ENCODE measurements around the gene ANKH. TPM values are rescaled to one million over a fixed set of nuclear protein-coding genes. Genes with fewer than 3 reads are reported as not detected.

Gene ANKH
- total RNA-seq, 1 experiment from 2014 or later, result 81.4 TPM

DNA sequence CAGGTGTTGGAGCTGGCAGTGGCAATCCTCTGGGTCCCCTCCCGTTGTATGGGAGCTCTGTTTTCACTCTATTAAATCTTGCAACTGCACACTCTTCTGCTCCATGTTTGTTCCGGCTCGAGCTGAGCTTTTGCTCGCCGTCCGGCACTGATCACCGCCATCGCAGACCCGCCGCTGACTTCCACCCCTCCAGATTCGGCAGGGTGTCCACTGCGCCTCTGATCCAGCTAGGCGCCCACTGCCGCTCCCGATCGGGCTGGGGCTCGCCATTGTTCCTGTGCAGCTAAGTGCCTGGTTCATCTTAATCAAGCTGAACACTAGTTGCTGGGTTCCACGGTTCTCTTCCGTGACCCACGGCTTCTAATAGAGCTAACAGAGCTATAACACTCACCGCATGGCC lies 23.2 kb downstream of the ANKH start:
- no peaks in the 10 kb centered on the region for H3K36me3 ChIP-seq (ENCODE audit: low read depth)
- DNase-seq, result no peak
- BruUV-seq (replicated peaks), result no TSS peak
- H3F3A ChIP-seq (ENCODE audit: insufficient read depth, low read depth), result peaks cover 6% of the 10 kb centered on the region; the same call in 1 of the 2 replicates
- H3K79me2 ChIP-seq (ENCODE audit: low read depth), result no peaks in the 10 kb centered on the region
- TF ChIP-seq EZH2 (IDR thresholded peaks at IDR 0.05; ENCODE audit: low read depth) (no peak), CTCF (conservative IDR thresholded peaks at IDR 0.05) (no peak)
- H3K9me3 ChIP-seq (ENCODE audit: insufficient read depth, low read depth), result no peaks in the 10 kb centered on the region
- H3K4me2 ChIP-seq, result peak overlapping the region; percentile 41
- 0 out of 2 replicates have a peak, but pooled peaks cover 3% of the 10 kb centered on the region for H3K27me3 ChIP-seq (ENCODE audit: insufficient read depth, low read depth)
- H3K9me2 ChIP-seq (ENCODE audit: insufficient read depth), result no peaks in the 10 kb centered on the region
- ChIA-PET POLR2A (ENCODE audit: unreplicated experiment) (interaction anchor here (0.5 kb wide), 1 partner anchor 141 kb away, joined by 5 read pairs; no protein-coding TSS in a partner anchor), CTCF (interaction anchor here (1.1 to 1.7 kb wide), 4 partner anchors 23 to 155 kb away, joined by 3 to 8 read pairs (median 3); no protein-coding TSS in a partner anchor)
- no peak overlapping the region for H2AFZ ChIP-seq
- no peak overlapping the region for H3K4me3 ChIP-seq
- intact Hi-C loops (cut with micrococcal nuclease; ENCODE audit: unreplicated experiment), result no loop called here
- H3K4me1 ChIP-seq (replicated peaks; ENCODE audit: insufficient read depth), result peaks cover 27% of the 10 kb centered on the region
- no peaks in the 10 kb centered on the region for H4K20me1 ChIP-seq (ENCODE audit: insufficient read depth)
- H3K27ac ChIP-seq, result no peak overlapping the region

GRCh38 chr5:14847471-14847870 lies 24.1 kb downstream of the ANKH start:
- H4K20me1 ChIP-seq (ENCODE audit: insufficient read depth), result no peaks in the 10 kb centered on the region
- H3K79me2 ChIP-seq (ENCODE audit: low read depth), result no peaks in the 10 kb centered on the region
- H3K4me3 ChIP-seq, result no peak overlapping the region
- ChIA-PET POLR2A (ENCODE audit: unreplicated experiment) (no interaction called here), CTCF (no interaction called here)
- no peak for DNase-seq
- BruUV-seq (replicated peaks), result no TSS peak
- peaks cover 27% of the 10 kb centered on the region for H3K4me1 ChIP-seq (replicated peaks; ENCODE audit: insufficient read depth)
- intact Hi-C loops (cut with micrococcal nuclease; ENCODE audit: unreplicated experiment), result no loop called here
- no peak overlapping the region for H3K27ac ChIP-seq
- H2AFZ ChIP-seq, result no peak overlapping the region
- no peaks in the 10 kb centered on the region for H3K9me2 ChIP-seq (ENCODE audit: insufficient read depth)
- no peak overlapping the region for H3K4me2 ChIP-seq
- no peaks in the 10 kb centered on the region for H3K9me3 ChIP-seq (ENCODE audit: insufficient read depth, low read depth)
- peaks cover 6% of the 10 kb centered on the region; the same call in 1 of the 2 replicates for H3F3A ChIP-seq (ENCODE audit: insufficient read depth, low read depth)
- H3K36me3 ChIP-seq (ENCODE audit: low read depth), result no peaks in the 10 kb centered on the region
- H3K27me3 ChIP-seq (ENCODE audit: insufficient read depth, low read depth), result 0 out of 2 replicates have a peak, but pooled peaks cover 3% of the 10 kb centered on the region
- TF ChIP-seq EZH2 (IDR thresholded peaks at IDR 0.05; ENCODE audit: low read depth), result no peak
- TF ChIP-seq CTCF (conservative IDR thresholded peaks at IDR 0.05), result no peak

DNA sequence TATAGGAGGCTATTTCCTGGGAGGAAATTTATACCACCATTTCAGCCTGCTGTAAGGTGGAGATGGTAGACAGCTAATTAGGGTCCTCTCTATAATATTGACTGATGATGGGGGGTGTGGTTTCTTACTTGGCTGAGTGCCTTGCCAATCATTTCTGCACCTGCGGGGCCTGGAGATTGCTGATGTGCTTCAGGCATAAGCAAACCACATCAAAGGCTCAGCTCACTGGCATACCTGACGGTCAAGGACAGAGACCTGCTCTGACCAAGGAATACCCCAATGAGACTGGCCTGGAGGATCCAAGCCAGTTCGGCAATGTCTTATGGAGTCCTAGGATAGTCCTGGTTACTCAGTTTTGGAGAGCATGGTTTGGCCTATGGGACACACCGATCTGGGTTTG lies 29.5 kb downstream of the ANKH start:
- no TSS peak for BruUV-seq (replicated peaks)
- Histone ChIP-seq H2AFZ (no peak overlapping the region), H3K27me3 (ENCODE audit: insufficient read depth, low read depth) (0 out of 2 replicates have a peak, but pooled peaks cover 3% of the 10 kb centered on the region), H3K36me3 (ENCODE audit: low read depth) (no peaks in the 10 kb centered on the region), H3K4me2 (no peak overlapping the region), H3K79me2 (ENCODE audit: low read depth) (no peaks in the 10 kb centered on the region), H3K4me1 (replicated peaks; ENCODE audit: insufficient read depth) (0 out of 2 replicates have a peak, but pooled peaks cover 3% of the 10 kb centered on the region), H3K4me3 (no peak overlapping the region), H4K20me1 (ENCODE audit: insufficient read depth) (no peaks in the 10 kb centered on the region; the same call in 1 of the 2 replicates), H3K27ac (no peak overlapping the region), H3K9me3 (ENCODE audit: insufficient read depth, low read depth) (no peaks in the 10 kb centered on the region), H3K9me2 (ENCODE audit: insufficient read depth) (no peaks in the 10 kb centered on the region), H3F3A (ENCODE audit: insufficient read depth, low read depth) (no peaks in the 10 kb centered on the region)
- ChIA-PET CTCF (no interaction called here), POLR2A (ENCODE audit: unreplicated experiment) (no interaction called here)
- intact Hi-C loops (cut with micrococcal nuclease; ENCODE audit: unreplicated experiment), result no loop called here
- DNase-seq, result no peak
- no peak for TF ChIP-seq CTCF (conservative IDR thresholded peaks at IDR 0.05)
- TF ChIP-seq EZH2 (IDR thresholded peaks at IDR 0.05; ENCODE audit: low read depth), result no peak
